T47D (cell line): ENCODE results near the gene PTPA.
"Not testable (repeated sequence)": the region's sequence is repeated elsewhere in the genome, so short reads cannot be mapped to it uniquely, and the experiment has no call there.

Experiments
- DNase-seq, 2 experiments: peaks; one replicate each; pipeline versions ENCODE4 v3.0.0 to v3.0.0-alpha.2; 2011 to 2012; ENCODE audit warnings: low read depth in 1 of 2, low spot score in 1 of 2
- JUND ChIP-seq: IDR thresholded peaks from 2 replicates; pipeline ENCODE4 v1.6.1; 2012; ENCODE audit warnings: low read depth
- in situ Hi-C: cut with HindIII; loops from 2 replicates; pipeline ENCODE4 v1.10.0; 2016; ENCODE audit warnings: low sequenced_read_pairs, low pct_unique_long_range_greater_than_20kb

The PTPA gene

DNA sequence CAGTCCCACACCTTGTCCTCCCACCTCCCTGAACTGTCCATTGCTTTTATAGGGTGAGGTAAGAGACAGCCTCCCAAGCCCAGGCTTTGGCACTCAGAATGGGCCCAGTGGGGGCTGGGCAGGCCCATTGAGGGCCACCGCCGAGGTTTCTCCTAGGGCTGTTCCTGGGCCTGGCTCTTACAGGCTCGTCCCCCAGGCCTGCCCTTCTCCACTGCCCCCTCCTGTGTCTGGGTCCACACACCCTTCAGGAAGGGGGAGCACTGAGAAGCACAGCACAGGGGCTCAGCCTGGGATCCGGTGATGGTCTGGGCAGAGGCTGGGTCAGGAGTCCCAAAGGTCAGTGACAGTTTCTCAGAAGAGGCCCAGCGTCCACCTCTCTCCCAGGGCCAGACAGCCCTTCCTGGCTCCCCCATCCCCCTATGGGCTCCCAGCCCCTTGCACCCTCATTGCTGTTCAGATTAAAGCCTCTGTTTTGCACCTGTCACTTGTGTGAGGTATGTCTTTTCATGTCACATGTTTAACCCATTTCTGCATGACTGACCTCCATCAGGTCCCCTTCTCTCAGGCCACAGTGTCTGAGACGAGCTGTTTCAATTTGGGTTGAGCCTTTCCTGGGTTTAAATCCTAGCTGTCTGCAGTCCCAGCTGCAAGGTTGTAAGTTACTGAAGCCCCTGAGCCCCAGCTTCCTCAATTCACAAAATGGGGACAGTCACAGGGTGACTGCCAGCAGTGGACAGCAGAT, 37.4 kb downstream of the PTPA start:
- in situ Hi-C loops = no loop called here
- DNase-seq = no peak
- TF ChIP-seq JUND = no peak

DNA sequence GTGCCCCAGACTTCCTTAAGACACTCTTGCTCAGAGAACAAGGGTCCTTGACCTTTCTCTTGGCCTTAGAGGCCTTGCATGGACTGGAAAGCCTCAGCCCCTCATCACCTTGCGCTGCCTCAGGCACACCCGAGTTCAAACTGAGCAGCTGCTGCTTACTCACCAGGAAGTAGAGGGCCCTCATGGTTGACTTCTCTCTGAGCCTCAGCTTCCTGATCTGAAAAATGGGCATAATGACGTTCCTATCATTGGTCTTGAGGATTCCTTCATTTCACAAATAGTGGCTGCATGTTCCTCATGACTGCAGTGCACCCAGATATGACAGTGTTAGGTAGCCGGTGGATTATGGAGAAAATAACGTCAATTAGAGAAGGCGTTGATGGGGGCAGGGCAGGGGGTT, 38.2 kb downstream of the PTPA start:
- in situ Hi-C loops = no loop called here
- TF ChIP-seq JUND = no peak
- no peak for DNase-seq

DNA sequence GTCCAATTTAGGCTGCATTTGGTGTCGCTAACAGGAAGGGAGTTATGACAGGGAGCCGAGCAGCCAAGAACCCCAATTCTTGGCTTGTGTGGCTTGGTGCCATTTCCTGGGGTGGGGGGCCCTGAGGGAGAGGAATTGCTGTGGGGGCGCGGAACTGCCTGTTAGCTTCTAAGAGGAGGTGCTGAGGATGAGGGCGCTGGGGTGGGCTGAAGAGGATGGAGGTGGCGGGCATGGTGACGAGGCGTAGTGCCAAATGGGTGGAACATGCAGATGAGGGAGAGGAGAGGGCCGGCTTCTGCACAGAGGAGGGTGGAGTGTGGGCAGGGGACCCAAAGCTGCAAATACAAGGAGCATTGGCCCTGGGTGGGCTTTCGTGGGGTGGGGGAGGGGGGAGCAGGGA, 38.9 kb downstream of the PTPA start:
- in situ Hi-C loops = no loop called here
- no peak for DNase-seq
- TF ChIP-seq JUND = no peak

DNA sequence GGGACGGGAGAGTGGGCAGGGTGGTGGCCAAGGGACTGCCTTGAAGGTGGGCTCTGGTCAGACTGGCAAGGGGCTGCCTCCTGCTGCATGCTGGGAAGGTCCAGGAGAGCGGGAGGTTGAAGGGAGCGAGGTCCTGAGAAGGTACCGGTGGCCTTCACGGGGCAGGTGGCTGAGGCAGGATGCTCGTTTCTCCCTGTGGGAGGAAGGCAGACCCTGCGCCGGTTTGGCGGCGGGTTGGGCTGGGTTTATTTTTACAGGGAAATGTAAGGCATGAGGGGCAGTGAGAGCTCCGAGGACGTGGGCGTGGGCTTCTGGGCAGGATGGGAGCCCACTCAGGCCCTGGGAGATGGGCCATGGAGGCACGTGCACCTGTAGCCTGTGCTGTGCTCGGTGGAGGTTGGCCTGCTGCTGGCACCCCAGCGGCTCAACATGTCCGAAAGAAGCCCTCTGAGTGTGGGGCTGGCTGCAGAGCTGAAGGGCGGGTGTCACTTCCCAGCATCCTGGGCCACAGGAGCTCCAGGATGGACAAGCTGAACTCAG, 39.5 kb downstream of the PTPA start:
- in situ Hi-C loops = no loop called here

DNA sequence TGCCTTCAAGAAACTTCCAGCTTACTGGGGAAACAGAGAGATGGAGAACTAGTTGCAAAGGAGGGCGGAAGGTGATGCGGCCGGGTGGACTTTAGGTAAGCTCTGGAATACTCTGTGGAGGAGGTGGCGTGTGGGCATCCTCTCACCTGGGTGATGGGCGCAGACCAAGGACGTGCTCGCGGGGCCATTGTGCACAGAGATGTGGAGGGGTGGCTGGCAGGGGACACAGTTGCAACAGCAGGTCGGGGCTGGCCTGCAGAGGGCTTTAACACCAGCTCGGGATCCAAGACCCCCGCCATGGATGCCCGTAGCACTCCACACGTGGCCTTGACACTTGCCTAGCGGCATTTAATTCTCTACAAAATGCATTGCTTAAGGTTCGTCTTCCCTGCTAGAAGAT, 40.3 kb downstream of the PTPA start:
- no peak for DNase-seq
- no peak for TF ChIP-seq JUND

More for the DNA sequence above, 39.5 kb downstream of the PTPA start:
- TF ChIP-seq JUND = no peak
- DNase-seq = no peak

DNA sequence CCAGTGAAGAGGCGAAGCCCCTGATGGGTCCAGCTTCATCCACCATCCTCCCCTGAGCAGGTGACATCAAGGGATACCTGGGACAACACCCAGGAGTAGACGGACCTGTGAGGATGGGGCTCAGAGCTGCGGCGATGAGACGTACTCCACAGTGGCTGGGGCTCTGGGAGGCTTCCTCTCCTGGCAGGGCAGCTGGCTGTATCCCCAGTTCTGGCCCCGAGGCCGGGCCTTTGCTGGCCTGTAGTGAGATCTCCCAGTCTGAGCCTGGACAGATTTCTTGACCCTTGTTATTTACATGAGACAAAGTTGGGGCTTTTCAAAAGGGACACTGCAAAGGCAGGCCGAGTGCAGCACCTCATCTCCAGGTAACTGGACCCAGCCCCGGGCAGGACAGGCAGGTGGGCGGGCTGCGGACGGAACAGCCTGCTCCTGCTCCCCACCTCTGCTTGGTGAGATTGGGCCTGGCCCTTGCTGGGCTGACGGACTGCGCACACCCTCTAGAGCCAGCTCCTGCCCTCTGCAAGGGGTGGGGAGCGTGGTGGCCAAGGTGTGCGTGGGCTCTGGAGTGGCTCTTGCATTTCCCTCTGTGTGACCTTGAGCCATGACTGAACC, 43.8 kb downstream of the PTPA start:
- no peak for DNase-seq
- TF ChIP-seq JUND = no peak
- in situ Hi-C loops = no loop called here

More for the DNA sequence above, 40.3 kb downstream of the PTPA start:
- in situ Hi-C loops = no loop called here

DNA sequence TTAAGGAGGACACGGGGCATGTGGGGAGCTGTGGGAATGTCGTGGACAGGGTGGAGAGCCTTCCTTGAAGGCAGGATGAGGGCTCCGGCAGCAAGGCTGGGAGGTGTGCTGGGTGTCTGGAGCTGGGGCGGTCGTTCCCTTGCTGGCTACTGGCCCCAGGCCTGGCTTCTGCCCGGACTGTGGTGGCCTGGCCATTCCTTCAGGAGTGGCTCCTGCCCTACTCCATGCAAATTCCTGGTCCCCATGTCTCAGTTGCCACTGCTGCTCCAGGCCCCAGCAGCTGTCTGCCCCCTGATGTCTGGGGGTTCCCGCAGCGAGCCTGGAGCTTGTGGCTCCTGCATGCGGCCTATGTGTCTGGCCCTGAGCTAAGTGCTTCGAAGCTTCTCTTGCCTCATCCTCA, 44.9 kb downstream of the PTPA start:
- DNase-seq = no peak
- TF ChIP-seq JUND = no peak
- in situ Hi-C loops = no loop called here

DNA sequence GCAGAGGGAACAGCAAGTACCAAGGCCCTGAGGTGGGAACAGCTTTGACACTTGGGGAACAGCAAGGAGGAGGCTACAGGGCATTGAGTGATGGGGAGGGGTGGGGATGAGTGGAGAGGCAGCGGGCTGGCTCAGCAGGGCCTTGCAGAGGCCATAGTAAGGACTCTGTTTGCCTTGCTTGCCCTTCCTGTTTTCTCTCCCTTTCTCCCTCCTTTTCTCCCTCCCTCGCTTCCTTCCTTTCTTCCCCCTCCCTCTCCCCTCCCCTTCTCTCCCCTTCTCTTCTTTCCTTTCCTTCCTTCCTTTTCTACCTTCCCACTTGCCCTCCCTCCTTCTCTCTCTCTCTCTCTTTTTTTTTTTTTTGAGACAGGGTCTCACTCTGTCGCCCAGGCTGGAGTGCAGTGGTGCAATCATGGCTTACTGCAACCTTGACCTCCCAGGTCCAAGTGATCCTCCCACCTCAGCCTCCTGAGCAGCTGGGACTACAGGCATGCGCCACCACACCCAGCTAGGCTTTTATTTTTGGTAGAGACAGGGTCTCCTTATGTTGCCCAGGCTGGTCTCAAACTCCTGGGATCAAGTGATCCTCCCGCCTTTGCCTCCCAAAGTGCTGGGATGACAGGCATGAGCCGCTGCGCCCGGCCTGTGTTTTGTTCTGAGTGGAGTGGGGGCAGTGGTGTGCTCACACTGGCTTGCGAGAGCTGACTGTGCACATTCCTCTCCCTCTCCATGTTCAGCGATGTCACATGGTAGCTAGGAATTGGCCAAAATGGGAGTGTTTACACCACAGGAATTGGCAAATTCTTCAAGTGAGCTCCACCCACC, 49.7 kb downstream of the PTPA start:
- in situ Hi-C loops = no loop called here
- no peak for TF ChIP-seq JUND
- peak in 1 of 2 experiments; percentile 59 for DNase-seq

DNA sequence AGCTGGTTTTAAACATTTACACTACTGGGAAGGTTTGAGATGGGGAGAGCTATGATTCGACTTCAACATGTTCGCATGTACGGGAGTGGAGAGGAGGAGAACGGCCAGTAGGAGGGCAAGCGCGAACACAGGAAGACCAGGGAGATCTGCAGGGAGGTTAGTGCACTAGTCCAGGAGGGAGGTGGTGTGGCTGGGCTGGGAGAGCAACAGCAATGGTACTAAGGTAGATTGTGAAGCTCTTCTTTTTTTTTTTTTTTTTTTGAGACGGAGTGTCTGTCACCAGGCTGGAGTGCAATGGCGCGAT, 50.3 kb downstream of the PTPA start:
- DNase-seq = no peak
- in situ Hi-C loops = no loop called here

DNA sequence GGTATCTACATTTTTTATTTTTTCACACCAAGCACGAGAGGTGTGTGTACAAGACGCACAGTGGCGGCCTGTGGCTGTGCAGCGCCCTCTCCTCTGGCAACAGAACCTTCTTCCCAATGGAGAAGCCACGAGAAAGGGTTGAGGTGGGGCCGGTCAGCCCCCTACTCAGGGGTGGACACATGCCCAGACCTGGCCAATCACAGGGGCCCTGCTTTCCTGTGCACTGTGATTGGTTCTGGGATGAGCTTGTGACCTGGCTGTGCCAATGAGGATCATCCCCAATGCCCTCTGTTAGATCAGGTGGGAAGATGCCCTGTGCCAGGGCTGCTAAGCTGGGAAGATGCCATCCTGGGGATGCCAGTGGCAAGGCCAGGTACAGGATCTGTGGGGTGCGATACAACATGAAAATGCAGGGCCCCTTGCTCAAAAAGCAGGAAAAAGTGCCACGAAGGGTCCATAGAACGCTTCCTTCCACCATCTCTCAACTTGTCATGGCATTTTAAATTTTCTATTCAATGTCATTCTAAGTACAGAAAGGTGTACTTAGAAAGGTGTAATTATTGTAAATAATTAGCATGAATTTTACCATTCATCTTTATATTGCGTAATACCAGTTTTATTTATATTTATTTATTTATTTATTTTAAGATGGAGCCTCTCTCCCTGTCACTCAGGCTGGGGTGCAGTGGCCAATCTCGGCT, 51.4 kb downstream of the PTPA start:
- DNase-seq = no peak
- TF ChIP-seq JUND = no peak
- in situ Hi-C loops = no loop called here

More for the DNA sequence above, 50.3 kb downstream of the PTPA start:
- no peak for TF ChIP-seq JUND

DNA sequence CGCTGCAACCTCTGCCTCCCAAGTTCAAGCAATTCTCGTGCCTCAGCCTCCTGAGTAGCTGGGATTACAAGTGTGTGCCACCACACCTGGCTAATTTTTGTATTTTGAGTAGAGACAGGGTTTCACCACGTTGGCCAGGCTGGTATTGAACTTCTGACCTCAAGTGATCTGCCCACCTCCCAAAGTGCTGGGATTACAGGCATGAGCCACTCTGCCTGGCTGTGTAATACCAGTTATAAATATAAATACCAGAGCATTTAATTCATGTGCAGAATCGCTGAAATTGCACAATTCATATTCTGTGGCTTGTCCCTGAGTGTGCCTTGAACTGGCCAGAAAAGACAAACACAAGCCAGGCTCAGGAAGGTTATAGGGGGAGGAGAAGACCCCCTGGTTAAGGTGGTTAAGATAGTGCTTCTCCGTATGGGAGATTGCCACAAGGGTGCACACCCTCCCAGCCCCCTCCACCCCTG, 52.0 kb downstream of the PTPA start:
- DNase-seq, in situ Hi-C loops: not testable (repeated sequence)

DNA sequence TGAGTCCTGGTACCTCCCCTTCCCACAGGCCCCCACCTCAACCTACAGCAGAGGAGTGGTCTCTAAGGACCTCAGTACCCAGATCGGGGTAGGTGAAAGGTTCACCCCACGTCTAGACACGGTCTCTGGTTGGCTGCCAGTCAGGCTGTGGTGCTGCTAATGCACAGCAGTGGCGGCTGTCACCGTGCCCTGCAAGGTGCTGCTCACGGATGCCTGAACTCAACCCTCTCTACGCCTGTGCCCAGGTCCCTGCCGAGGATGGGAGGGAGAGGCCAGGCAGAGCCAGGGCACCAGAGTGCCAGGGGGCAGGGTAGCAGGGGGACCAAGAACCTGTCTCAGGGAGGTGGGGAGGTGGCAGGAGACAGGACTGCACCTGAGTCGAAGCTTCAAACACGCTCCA, 52.5 kb downstream of the PTPA start:
- DNase-seq = no peak
- in situ Hi-C loops = no loop called here
- TF ChIP-seq JUND = no peak
